Keratinocyte (primary cell): ENCODE data around the gene RRAD. TPM values are rescaled to one million over a fixed set of nuclear protein-coding genes. Genes with fewer than 3 reads are reported as not detected.

Experiments used
- DNase-seq: peaks from one replicate; pipeline ENCODE4 v3.0.0-alpha.2; 2011; ENCODE audit warnings: low read depth, missing footprints, low spot score
- FAIRE-seq: peaks from 2 replicates; lab custom pipeline; 2011; peaks lifted over from hg19 to GRCh38; lab: Jason Lieb, UNC
- H2AFZ ChIP-seq: 2 replicates; pipeline ENCODE4 v1.6.0; 2012; ENCODE audit warnings: low read length, control low read depth, inconsistent platforms; ENCODE audit not compliant: control insufficient read depth
- H3K27ac ChIP-seq: 2 replicates; pipeline ENCODE4 v1.5.1; 2011; ENCODE audit warnings: low read length; ENCODE audit not compliant: control insufficient read depth, insufficient read depth
- H3K27me3 ChIP-seq: 3 replicates; pipeline ENCODE4 v1.6.0; 2011; ENCODE audit warnings: low read length; ENCODE audit not compliant: control insufficient read depth, insufficient read depth; ENCODE audit errors: extremely low read depth
- H3K36me3 ChIP-seq, 2 experiments: 2 replicates in 1 of 2; 3 replicates in 1 of 2; pipeline ENCODE4 v1.5.1; 2011; ENCODE audit warnings: low read length in 2 of 2, mild to moderate bottlenecking in 1 of 2; ENCODE audit not compliant: control insufficient read depth in 2 of 2, insufficient read depth in 2 of 2; ENCODE audit errors: extremely low read depth in 1 of 2
- H3K4me1 ChIP-seq: 3 replicates; pipeline ENCODE4 v1.5.1; 2011; ENCODE audit warnings: low read length; ENCODE audit not compliant: control insufficient read depth, insufficient read depth; ENCODE audit errors: extremely low read depth
- H3K4me2 ChIP-seq: 3 replicates; pipeline ENCODE4 v1.6.0; 2011; ENCODE audit warnings: low read depth, low read length; ENCODE audit not compliant: control insufficient read depth, insufficient read depth; ENCODE audit errors: extremely low read depth
- H3K4me3 ChIP-seq, 3 experiments: fragments of 200-600 bp in 1 of 3; sonication (generic) in 1 of 3; 2 replicates in 2 of 3; 3 replicates in 1 of 3; pipeline ENCODE4 v1.5.1; 2011 to 2016; ENCODE audit warnings: low read length in 3 of 3, mild to moderate bottlenecking in 3 of 3, control low read depth in 2 of 3, inconsistent platforms in 1 of 3, low read depth in 1 of 3, mixed read lengths in 1 of 3, mixed run types in 1 of 3, moderate library complexity in 1 of 3; ENCODE audit not compliant: control insufficient read depth in 2 of 3, insufficient read depth in 2 of 3; ENCODE audit errors: extremely low read depth in 1 of 3
- H3K79me2 ChIP-seq: 2 replicates; pipeline ENCODE4 v1.6.0; 2012; ENCODE audit warnings: low read length; ENCODE audit not compliant: control insufficient read depth, insufficient read depth
- H3K9ac ChIP-seq: 3 replicates; pipeline ENCODE4 v1.6.0; 2011; ENCODE audit warnings: low read length; ENCODE audit not compliant: control insufficient read depth, insufficient read depth; ENCODE audit errors: extremely low read depth
- H3K9me1 ChIP-seq: 3 replicates; pipeline ENCODE4 v1.6.0; 2011; ENCODE audit warnings: low read length; ENCODE audit not compliant: control insufficient read depth, insufficient read depth; ENCODE audit errors: extremely low read depth
- H3K9me3 ChIP-seq: 2 replicates; pipeline ENCODE4 v1.5.1; 2012; ENCODE audit warnings: low read depth, low read length; ENCODE audit not compliant: control insufficient read depth
- H4K20me1 ChIP-seq: 3 replicates; pipeline ENCODE4 v1.6.0; 2011; ENCODE audit warnings: low read length; ENCODE audit not compliant: control insufficient read depth, insufficient read depth; ENCODE audit errors: extremely low read depth
- CTCF ChIP-seq, 3 experiments: IDR thresholded peaks in 1 of 3; conservative IDR thresholded peaks in 1 of 3; optimal IDR thresholded peaks in 1 of 3; 2 replicates in 2 of 3; 3 replicates in 1 of 3; pipeline versions ENCODE3 to v1.5.1; 2011; ENCODE audit warnings: low read length in 3 of 3, mild to moderate bottlenecking in 3 of 3, moderate library complexity in 2 of 3, control low read depth in 1 of 3, inconsistent platforms in 1 of 3; ENCODE audit not compliant: insufficient read depth in 2 of 3; ENCODE audit errors: extremely low read depth in 1 of 3
- EZH2 ChIP-seq: IDR thresholded peaks from one replicate; pipeline ENCODE4 v1.6.1; 2012; ENCODE audit warnings: inconsistent platforms, mild to moderate bottlenecking, low read length, moderate library complexity
- dilution Hi-C: fragments of 300-500 bp; cut with MboI; formaldehyde crosslinking; loops from one replicate; pipeline ENCODE4 v1.7.0; 2020; ENCODE audit warnings: low sequenced_read_pairs; ENCODE audit not compliant: extremely low pct_ligation_motif_present
- polyA plus RNA-seq, 5 experiments: library from polyadenylated mRNA; depleted of rRNA in 3 of 5; stranded (reverse) in 3 of 5; stranded (forward) in 1 of 5; unstranded in 1 of 5; fragments of >200 nt; gene quantifications; 1 replicate in 1 of 5; 2 replicates in 3 of 5; 3 replicates in 1 of 5; pipeline versions ENCODE4 v1.2.1 to v1.2.3, GENCODE V29; 2011 to 2012; ENCODE audit warnings: missing spikeins in 2 of 5, low read depth in 1 of 5, low replicate concordance in 1 of 5

Gene RRAD
- polyA plus RNA-seq, 1 donor (not counting 4 experiments of a cell fraction or from before 2014, with no cell fraction given): 2.7 TPM

DNA sequence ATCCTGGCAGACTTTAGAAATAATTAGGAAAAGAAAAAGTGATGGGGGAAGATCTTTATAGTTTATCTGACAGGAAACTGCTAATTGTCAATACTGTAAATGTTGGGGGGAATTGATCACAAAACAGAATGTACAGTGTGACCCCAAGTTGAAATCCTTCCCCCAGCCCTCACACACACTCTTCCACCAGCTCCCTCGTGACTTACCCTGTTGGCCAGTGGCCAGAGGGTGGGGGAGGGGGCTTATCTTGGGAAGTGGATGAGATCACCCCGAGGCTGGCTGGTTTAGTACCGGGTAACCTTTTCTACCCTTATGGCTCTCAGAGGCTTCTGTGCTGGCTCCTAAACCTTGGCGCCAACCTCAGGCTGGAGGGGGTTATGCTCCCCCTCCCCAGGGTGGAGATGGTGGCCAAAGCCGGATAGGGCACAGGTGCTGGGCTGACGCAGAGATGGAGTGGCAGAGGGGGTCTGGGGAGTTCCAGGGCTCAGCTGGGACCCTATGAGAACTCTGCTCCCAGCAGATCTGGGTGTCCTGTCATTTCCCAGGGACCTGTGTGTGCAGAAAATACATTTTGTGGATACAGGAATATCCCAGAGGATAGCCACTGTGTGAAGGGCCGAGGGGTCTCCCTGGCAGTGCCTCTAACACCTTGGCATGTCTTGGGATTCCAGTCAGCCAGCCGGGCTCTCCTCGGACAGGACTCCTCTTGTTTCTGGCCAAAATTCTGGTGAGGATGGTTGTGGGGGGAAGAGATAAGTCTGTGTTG, 25.2 kb downstream of the RRAD start:
- Histone ChIP-seq H3K9me3 (no peaks in the 10 kb centered on the region), H3K79me2 (no peaks in the 10 kb centered on the region), H3K27ac (no peak overlapping the region), H3K9ac (no peak overlapping the region), H4K20me1 (no peaks in the 10 kb centered on the region), H3K27me3 (no peaks in the 10 kb centered on the region), H3K4me2 (no peak overlapping the region), H3K4me1 (peaks cover 25% of the 10 kb centered on the region), H3K4me3 (no peak overlapping the region), H3K9me1 (no peaks in the 10 kb centered on the region), H2AFZ (no peak overlapping the region), H3K36me3 (no peaks in the 10 kb centered on the region)
- DNase-seq: no peak
- no peak for FAIRE-seq
- dilution Hi-C loops: no loop called here
- TF ChIP-seq CTCF (optimal IDR thresholded peaks at IDR 0.05 in 1 of 3, IDR thresholded peaks at IDR 0.05 in 1 of 3, conservative IDR thresholded peaks at IDR 0.05 in 1 of 3; ENCODE audit: extremely low read depth in 1 of 3, insufficient read depth in 2 of 3, low read length in 3 of 3) (no peak), EZH2 (no peak)

- dilution Hi-C loops: no loop called here
- Histone ChIP-seq H4K20me1 (no peaks in the 10 kb centered on the region), H3K4me2 (no peak overlapping the region), H3K27ac (no peak overlapping the region), H3K36me3 (no peaks in the 10 kb centered on the region), H3K4me1 (peaks cover 25% of the 10 kb centered on the region), H3K79me2 (no peaks in the 10 kb centered on the region), H2AFZ (no peak overlapping the region), H3K9ac (no peak overlapping the region), H3K27me3 (no peaks in the 10 kb centered on the region), H3K9me3 (no peaks in the 10 kb centered on the region), H3K4me3 (no peak overlapping the region), H3K9me1 (no peaks in the 10 kb centered on the region)
- FAIRE-seq (no peak), DNase-seq (no peak)
- no peak for TF ChIP-seq CTCF (optimal IDR thresholded peaks at IDR 0.05 in 1 of 3, IDR thresholded peaks at IDR 0.05 in 1 of 3, conservative IDR thresholded peaks at IDR 0.05 in 1 of 3; ENCODE audit: extremely low read depth in 1 of 3, insufficient read depth in 2 of 3, low read length in 3 of 3)
- TF ChIP-seq EZH2: no peak
Measured at GRCh38 chr16:66899310-66899944, 25.9 kb downstream of the RRAD start.
